Measurements from ENCODE around the gene DLGAP1.

The DLGAP1 gene

DNA sequence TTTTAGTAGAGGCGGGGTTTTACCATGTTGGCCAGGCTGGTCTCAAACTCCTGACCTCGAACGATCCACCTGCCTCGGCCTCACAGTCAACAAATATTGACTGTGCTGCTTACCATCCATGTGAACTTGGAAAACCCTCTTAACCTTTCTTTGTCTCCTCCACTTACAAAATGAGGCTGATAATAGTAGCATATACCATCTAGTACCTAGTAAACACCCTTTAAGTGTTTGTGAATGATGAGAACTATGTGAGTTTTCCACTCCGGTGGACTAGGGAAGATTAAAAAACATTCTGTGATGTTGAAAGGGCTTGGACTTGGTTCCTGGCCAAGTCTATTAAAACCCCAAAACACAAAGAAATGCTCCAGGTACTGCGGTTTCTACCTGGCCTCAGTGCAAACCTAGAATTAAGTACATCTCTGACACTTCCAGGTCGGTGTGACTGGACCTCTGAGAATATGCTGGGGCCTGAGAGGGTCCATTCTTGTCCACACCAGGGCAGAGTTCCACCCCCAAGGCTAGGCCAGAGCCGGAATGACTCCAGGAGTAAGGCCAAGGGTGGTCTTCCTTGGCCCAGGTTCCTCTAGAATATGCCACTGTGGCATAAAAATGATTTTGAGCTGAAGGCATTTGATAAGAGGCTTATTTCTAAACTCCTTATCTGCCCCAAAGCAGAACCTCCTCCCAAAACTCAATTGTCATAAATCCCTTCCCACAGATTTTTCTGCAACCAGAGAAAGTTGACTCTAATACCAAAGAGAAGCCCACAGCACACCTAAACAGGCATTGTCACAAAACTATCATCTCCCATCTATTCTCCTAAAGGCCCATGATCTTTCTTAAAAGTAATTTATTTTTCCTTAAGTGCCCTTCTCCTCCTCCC, 787.6 kb downstream of the DLGAP1 start:
- no peak for DNase-seq (ENCODE audit: low read depth, low spot score)
- TF ChIP-seq ZNF274 (IDR thresholded peaks at IDR 0.05; ENCODE audit: low read depth, low read length) (no peak), YY1 (IDR thresholded peaks at IDR 0.05; ENCODE audit: insufficient read depth, insufficient read length) (no peak), SUZ12 (IDR thresholded peaks at IDR 0.05; ENCODE audit: extremely low read depth, insufficient read depth, insufficient read length) (no peak)
- H3K36me3 ChIP-seq (ENCODE audit: insufficient read depth, insufficient read length, low read length) = no peaks in the 10 kb centered on the region
- H3K4me1 ChIP-seq (ENCODE audit: insufficient read depth, insufficient read length) = no peaks in the 10 kb centered on the region
- H3K9ac ChIP-seq (ENCODE audit: insufficient read length, low read depth) = no peak overlapping the region
- peaks cover 5% of the 10 kb centered on the region; the same call in 1 of the 2 replicates for H3K9me3 ChIP-seq (ENCODE audit: insufficient read depth, low read length)
- no peaks in the 10 kb centered on the region for H3K27me3 ChIP-seq (ENCODE audit: insufficient read depth, insufficient read length)
- H3K4me3 ChIP-seq (ENCODE audit: insufficient read length, low read depth) = no peak overlapping the region

- Histone ChIP-seq H3K4me3 (ENCODE audit: insufficient read length, low read depth) (no peak overlapping the region), H3K9ac (ENCODE audit: insufficient read length, low read depth) (no peak overlapping the region), H3K36me3 (ENCODE audit: insufficient read depth, insufficient read length, low read length) (no peaks in the 10 kb centered on the region), H3K4me1 (ENCODE audit: insufficient read depth, insufficient read length) (no peaks in the 10 kb centered on the region), H3K27me3 (ENCODE audit: insufficient read depth, insufficient read length) (no peaks in the 10 kb centered on the region), H3K9me3 (ENCODE audit: insufficient read depth, low read length) (peaks cover 5% of the 10 kb centered on the region; the same call in 1 of the 2 replicates)
- TF ChIP-seq YY1 (IDR thresholded peaks at IDR 0.05; ENCODE audit: insufficient read depth, insufficient read length) (no peak), SUZ12 (IDR thresholded peaks at IDR 0.05; ENCODE audit: extremely low read depth, insufficient read depth, insufficient read length) (no peak), ZNF274 (IDR thresholded peaks at IDR 0.05; ENCODE audit: low read depth, low read length) (no peak)
- DNase-seq (ENCODE audit: low read depth, low spot score) = no peak
Measured at GRCh38 chr18:3666526-3667254, 788.4 kb downstream of the DLGAP1 start.

DNA sequence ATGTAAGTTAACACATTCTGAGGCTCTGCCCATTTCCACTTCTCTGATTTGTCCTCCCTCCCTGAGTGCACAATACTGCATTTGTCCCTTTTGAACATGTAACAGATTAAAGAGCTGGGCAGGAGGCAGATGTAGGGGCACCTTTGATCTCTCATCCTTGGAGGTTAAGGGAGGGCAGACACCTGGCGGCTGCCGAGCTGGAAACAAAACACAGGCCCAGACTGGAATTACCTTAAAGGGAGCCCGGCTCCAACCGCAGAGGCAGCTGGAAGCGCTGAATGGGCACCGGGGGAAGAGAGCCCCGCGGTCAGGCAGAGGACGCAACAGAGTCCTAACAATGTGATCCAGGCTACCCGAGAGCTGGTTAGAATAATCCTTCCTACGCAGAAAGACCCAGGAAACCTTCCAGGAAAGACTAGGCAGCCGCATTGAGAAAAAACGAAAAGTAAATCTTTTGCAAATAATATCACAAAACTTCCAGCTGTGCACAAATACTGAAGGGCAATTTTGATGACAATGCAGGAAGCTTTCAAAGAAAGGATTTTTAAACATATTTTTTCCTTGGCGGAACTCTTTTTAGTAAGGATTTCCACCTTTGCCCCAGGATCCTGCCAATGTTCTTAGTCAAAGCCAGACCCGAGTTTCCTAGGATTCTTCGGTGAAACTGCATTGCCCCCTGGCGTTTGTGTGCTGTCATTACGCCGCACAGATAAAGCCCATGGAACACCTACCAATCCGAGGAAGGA, 789.2 kb downstream of the DLGAP1 start:
- H3K4me1 ChIP-seq (ENCODE audit: insufficient read depth, insufficient read length) = no peaks in the 10 kb centered on the region
- DNase-seq (ENCODE audit: low read depth, low spot score) = peak; percentile 69
- H3K9ac ChIP-seq (ENCODE audit: insufficient read length, low read depth) = peak overlapping the region; percentile 57
- H3K4me3 ChIP-seq (ENCODE audit: insufficient read length, low read depth) = no peak overlapping the region
- no peaks in the 10 kb centered on the region for H3K27me3 ChIP-seq (ENCODE audit: insufficient read depth, insufficient read length)
- H3K36me3 ChIP-seq (ENCODE audit: insufficient read depth, insufficient read length, low read length) = no peaks in the 10 kb centered on the region
- peaks cover 5% of the 10 kb centered on the region; the same call in 1 of the 2 replicates for H3K9me3 ChIP-seq (ENCODE audit: insufficient read depth, low read length)
- TF ChIP-seq YY1 (IDR thresholded peaks at IDR 0.05; ENCODE audit: insufficient read depth, insufficient read length) (no peak), ZNF274 (IDR thresholded peaks at IDR 0.05; ENCODE audit: low read depth, low read length) (no peak), SUZ12 (IDR thresholded peaks at IDR 0.05; ENCODE audit: extremely low read depth, insufficient read depth, insufficient read length) (no peak)

DNA sequence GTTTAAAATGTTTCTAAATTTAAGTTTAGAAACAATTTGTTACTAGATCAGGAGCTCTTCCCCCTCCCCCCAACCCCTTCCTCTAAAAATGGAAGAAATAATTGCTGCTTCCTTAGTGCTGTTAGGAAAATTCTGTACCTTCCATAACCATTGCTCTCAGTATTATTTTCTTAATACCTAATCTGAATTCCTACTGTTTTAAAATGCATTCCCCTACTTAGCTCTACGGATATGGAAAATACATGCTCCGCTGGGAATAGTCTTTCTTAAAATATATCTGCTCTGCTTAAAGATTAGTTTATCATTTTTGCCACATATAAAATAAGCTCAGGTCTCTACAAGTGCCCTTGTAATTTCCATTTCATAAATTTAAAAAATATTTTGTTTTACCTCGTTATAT, 789.9 kb downstream of the DLGAP1 start:
- Histone ChIP-seq H3K36me3 (ENCODE audit: insufficient read depth, insufficient read length, low read length) (no peaks in the 10 kb centered on the region), H3K4me1 (ENCODE audit: insufficient read depth, insufficient read length) (no peaks in the 10 kb centered on the region), H3K9ac (ENCODE audit: insufficient read length, low read depth) (peak overlapping the region; percentile 4), H3K4me3 (ENCODE audit: insufficient read length, low read depth) (no peak overlapping the region), H3K9me3 (ENCODE audit: insufficient read depth, low read length) (peaks cover 5% of the 10 kb centered on the region; the same call in 1 of the 2 replicates), H3K27me3 (ENCODE audit: insufficient read depth, insufficient read length) (no peaks in the 10 kb centered on the region)
- TF ChIP-seq YY1 (IDR thresholded peaks at IDR 0.05; ENCODE audit: insufficient read depth, insufficient read length) (no peak), SUZ12 (IDR thresholded peaks at IDR 0.05; ENCODE audit: extremely low read depth, insufficient read depth, insufficient read length) (no peak), ZNF274 (IDR thresholded peaks at IDR 0.05; ENCODE audit: low read depth, low read length) (no peak)
- DNase-seq (ENCODE audit: low read depth, low spot score) = no peak

DNA sequence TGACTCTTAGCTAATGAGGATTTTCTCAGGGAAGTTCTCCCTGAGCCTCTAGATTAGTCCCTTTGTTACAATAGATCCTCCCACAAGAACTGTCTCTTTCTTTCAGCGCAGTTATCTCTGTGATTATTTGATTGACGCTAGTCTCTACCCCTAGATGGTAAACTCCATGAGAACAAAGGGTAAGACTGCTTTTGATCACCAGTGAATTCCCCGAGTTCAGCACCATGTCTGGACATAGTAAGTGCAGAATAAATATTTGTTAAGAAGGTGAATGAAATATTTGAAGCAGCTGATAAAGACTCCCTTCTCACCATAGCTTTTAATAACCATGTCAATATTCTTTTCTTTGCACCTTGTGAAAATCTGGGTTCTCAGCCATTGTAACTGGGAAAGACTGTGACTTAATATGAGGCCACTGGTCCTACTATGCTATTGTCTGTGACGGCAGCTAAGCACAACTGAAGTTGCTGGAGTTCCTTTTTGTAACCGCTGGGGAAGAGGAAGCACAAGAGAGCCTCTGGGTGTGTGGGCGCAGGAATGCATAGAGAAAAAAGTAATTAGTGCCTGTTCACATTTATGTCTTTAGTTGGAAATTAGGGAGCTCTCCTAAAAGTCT, 790.4 kb downstream of the DLGAP1 start:
- no peaks in the 10 kb centered on the region for H3K27me3 ChIP-seq (ENCODE audit: insufficient read depth, insufficient read length)
- H3K36me3 ChIP-seq (ENCODE audit: insufficient read depth, insufficient read length, low read length) = no peaks in the 10 kb centered on the region
- H3K4me3 ChIP-seq (ENCODE audit: insufficient read length, low read depth) = no peak overlapping the region
- TF ChIP-seq ZNF274 (IDR thresholded peaks at IDR 0.05; ENCODE audit: low read depth, low read length) (no peak), YY1 (IDR thresholded peaks at IDR 0.05; ENCODE audit: insufficient read depth, insufficient read length) (no peak), SUZ12 (IDR thresholded peaks at IDR 0.05; ENCODE audit: extremely low read depth, insufficient read depth, insufficient read length) (no peak)
- peak overlapping the region; percentile 4 for H3K9ac ChIP-seq (ENCODE audit: insufficient read length, low read depth)
- no peak for DNase-seq (ENCODE audit: low read depth, low spot score)
- peaks cover 5% of the 10 kb centered on the region; the same call in 1 of the 2 replicates for H3K9me3 ChIP-seq (ENCODE audit: insufficient read depth, low read length)
- H3K4me1 ChIP-seq (ENCODE audit: insufficient read depth, insufficient read length) = no peaks in the 10 kb centered on the region

GRCh38 chr18:3663870-3664512, 791.1 kb downstream of the DLGAP1 start:
- Histone ChIP-seq H3K9me3 (ENCODE audit: insufficient read depth, low read length) (peaks cover 5% of the 10 kb centered on the region; the same call in 1 of the 2 replicates), H3K4me3 (ENCODE audit: insufficient read length, low read depth) (no peak overlapping the region), H3K4me1 (ENCODE audit: insufficient read depth, insufficient read length) (no peaks in the 10 kb centered on the region), H3K36me3 (ENCODE audit: insufficient read depth, insufficient read length, low read length) (no peaks in the 10 kb centered on the region), H3K9ac (ENCODE audit: insufficient read length, low read depth) (no peak overlapping the region), H3K27me3 (ENCODE audit: insufficient read depth, insufficient read length) (no peaks in the 10 kb centered on the region)
- no peak for DNase-seq (ENCODE audit: low read depth, low spot score)
- TF ChIP-seq SUZ12 (IDR thresholded peaks at IDR 0.05; ENCODE audit: extremely low read depth, insufficient read depth, insufficient read length) = no peak
- TF ChIP-seq ZNF274 (IDR thresholded peaks at IDR 0.05; ENCODE audit: low read depth, low read length) = no peak
- TF ChIP-seq YY1 (IDR thresholded peaks at IDR 0.05; ENCODE audit: insufficient read depth, insufficient read length) = no peak
